CD4-positive, alpha-beta T cell treated with Interleukin-10 for 1 hour (primary cell): ENCODE results near the gene MMP17.

Experiments
- DNase-seq: peaks from one replicate; pipeline ENCODE4 v3.0.0-alpha.2; 2020

The MMP17 gene

GRCh38 chr12:131830914-131831571, 2.9 kb downstream of the MMP17 start:
- no peak for DNase-seq

GRCh38 chr12:131831635-131832041, 3.4 kb downstream of the MMP17 start:
- no peak for DNase-seq

- no peak for DNase-seq
These were observed 4.4 kb downstream of the MMP17 start for GRCh38 chr12:131832321-131833231.

GRCh38 chr12:131833288-131833895, 5.2 kb downstream of the MMP17 start:
- no peak for DNase-seq

- DNase-seq = no peak
These were observed 5.9 kb downstream of the MMP17 start for GRCh38 chr12:131833896-131834641.

GRCh38 chr12:131834798-131835615, 6.8 kb downstream of the MMP17 start:
- DNase-seq = no peak

- no peak for DNase-seq
These were observed 7.5 kb downstream of the MMP17 start for GRCh38 chr12:131835616-131836171.

- DNase-seq = no peak
These were observed 8.0 kb downstream of the MMP17 start for GRCh38 chr12:131836193-131836592.

GRCh38 chr12:131836714-131837397, 8.7 kb downstream of the MMP17 start:
- no peak for DNase-seq

GRCh38 chr12:131840643-131841416, 12.6 kb downstream of the MMP17 start:
- DNase-seq = no peak

GRCh38 chr12:131841547-131841946, 13.4 kb downstream of the MMP17 start:
- DNase-seq = no peak

GRCh38 chr12:131842169-131842568, 14.0 kb downstream of the MMP17 start:
- no peak for DNase-seq

GRCh38 chr12:131843527-131843926, 15.3 kb downstream of the MMP17 start:
- DNase-seq = no peak

GRCh38 chr12:131844140-131844539, 15.9 kb downstream of the MMP17 start:
- DNase-seq = no peak

GRCh38 chr12:131844656-131845055, 16.5 kb downstream of the MMP17 start:
- no peak for DNase-seq

GRCh38 chr12:131845121-131845520, 16.9 kb downstream of the MMP17 start:
- no peak for DNase-seq

GRCh38 chr12:131847456-131847855, 19.3 kb downstream of the MMP17 start:
- DNase-seq = no peak

- DNase-seq = no peak
These were observed 20.6 kb downstream of the MMP17 start for GRCh38 chr12:131848753-131849152.

GRCh38 chr12:131849700-131850553, 21.7 kb downstream of the MMP17 start:
- no peak for DNase-seq
